Epithelial cell of proximal tubule (primary cell): ENCODE measurements around the gene DOCK2. TPM values are rescaled to one million over a fixed set of nuclear protein-coding genes. Genes with fewer than 3 reads are reported as not detected.
A peak's percentile ranks its signal among the peaks of the same experiment; 100 is the strongest.

Experiments
- DNase-seq: peaks from one replicate; pipeline ENCODE4 v3.0.0-alpha.2; 2011; ENCODE audit warnings: low read depth
- H3K4me3 ChIP-seq: 2 replicates; pipeline ENCODE4 v1.5.1; 2011; ENCODE audit warnings: low read depth, mild to moderate bottlenecking, low read length
- CTCF ChIP-seq: conservative IDR thresholded peaks from 2 replicates; pipeline ENCODE4 v1.5.1; 2012; ENCODE audit warnings: low read depth, mild to moderate bottlenecking, low read length
- total RNA-seq: library from RNA; depleted of rRNA; stranded (reverse); fragments of >200 nt; gene quantifications from 2 replicates; pipeline ENCODE4 v1.2.3, GENCODE V29; 2015

DOCK2 gene
- total RNA-seq, 1 donor from 2014 or later = 30.4 TPM

- DNase-seq = no peak
- TF ChIP-seq CTCF = no peak
- no peak overlapping the region for H3K4me3 ChIP-seq
Measured at GRCh38 chr5:169840405-169840804, 203.3 kb downstream of the DOCK2 start.

- TF ChIP-seq CTCF = no peak
- no peak for DNase-seq
Measured at GRCh38 chr5:169842699-169843098, 205.6 kb downstream of the DOCK2 start.

GRCh38 chr5:169847519-169847918, 210.4 kb downstream of the DOCK2 start:
- H3K4me3 ChIP-seq = no peak overlapping the region
- no peak for DNase-seq
- no peak for TF ChIP-seq CTCF

More at GRCh38 chr5:169842699-169843098, 205.6 kb downstream of the DOCK2 start:
- H3K4me3 ChIP-seq = no peak overlapping the region

GRCh38 chr5:169848271-169848670, 211.2 kb downstream of the DOCK2 start:
- no peak for TF ChIP-seq CTCF
- H3K4me3 ChIP-seq = no peak overlapping the region
- no peak for DNase-seq

DNA sequence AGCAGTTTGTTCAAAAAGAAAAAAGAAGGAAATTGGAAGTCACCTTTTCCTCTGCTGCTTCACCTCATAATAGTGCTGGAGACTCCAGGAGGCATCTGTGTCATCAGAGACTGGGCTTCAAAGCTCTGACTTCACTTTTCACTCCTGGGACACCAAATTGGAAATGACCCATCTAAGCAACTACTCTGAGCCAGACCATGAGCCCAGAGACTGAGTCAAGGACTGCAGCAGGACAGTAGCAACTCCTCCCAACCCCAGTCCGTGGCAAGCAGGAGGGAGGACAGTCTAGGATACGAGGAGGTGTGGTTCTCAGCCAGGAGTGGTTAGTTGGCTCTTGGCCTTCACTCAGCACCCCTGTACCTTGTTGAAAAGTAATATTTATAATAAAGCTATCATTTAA, 211.7 kb downstream of the DOCK2 start:
- H3K4me3 ChIP-seq = no peak overlapping the region
- no peak for TF ChIP-seq CTCF
- no peak for DNase-seq

- peak; percentile 43 for TF ChIP-seq CTCF
Measured at GRCh38 chr5:169850409-169850808, 213.3 kb downstream of the DOCK2 start.

DNA sequence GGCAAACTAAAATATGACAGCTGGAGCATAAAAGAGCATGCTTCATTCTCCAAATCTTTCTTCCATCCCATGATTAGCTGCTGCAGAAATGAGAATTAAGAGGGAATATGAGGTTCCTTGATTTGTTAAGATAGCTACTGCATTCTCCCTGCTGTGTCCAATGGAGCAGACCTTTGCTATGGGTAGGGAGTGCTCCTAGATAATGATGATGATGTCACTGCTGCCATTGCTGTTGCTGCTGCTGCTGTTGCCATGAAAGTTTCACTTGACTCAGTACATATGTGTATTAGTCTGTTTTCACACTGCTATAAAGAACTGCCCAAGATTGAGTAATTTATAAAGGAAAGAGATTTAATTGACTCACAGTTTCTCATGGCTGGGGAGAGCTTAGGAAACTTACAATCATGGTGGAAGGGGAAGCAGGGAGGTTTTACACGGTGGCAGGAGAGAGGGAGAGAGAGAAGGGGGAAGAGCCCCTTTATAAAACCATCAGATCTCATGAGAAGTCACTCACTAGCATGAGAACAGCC, 214.3 kb downstream of the DOCK2 start:
- no peak for DNase-seq
- no peak for TF ChIP-seq CTCF
- no peak overlapping the region for H3K4me3 ChIP-seq

More at GRCh38 chr5:169850409-169850808, 213.3 kb downstream of the DOCK2 start:
- H3K4me3 ChIP-seq = no peak overlapping the region
- DNase-seq = no peak
